ENCODE measurements around the gene KSR1. TPM values are rescaled to one million over a fixed set of nuclear protein-coding genes. Genes with fewer than 3 reads are reported as not detected.

KSR1 gene
- total RNA-seq, 4 donors from 2014 or later = 21.9 to 34.1 (median 29.0) TPM

DNA sequence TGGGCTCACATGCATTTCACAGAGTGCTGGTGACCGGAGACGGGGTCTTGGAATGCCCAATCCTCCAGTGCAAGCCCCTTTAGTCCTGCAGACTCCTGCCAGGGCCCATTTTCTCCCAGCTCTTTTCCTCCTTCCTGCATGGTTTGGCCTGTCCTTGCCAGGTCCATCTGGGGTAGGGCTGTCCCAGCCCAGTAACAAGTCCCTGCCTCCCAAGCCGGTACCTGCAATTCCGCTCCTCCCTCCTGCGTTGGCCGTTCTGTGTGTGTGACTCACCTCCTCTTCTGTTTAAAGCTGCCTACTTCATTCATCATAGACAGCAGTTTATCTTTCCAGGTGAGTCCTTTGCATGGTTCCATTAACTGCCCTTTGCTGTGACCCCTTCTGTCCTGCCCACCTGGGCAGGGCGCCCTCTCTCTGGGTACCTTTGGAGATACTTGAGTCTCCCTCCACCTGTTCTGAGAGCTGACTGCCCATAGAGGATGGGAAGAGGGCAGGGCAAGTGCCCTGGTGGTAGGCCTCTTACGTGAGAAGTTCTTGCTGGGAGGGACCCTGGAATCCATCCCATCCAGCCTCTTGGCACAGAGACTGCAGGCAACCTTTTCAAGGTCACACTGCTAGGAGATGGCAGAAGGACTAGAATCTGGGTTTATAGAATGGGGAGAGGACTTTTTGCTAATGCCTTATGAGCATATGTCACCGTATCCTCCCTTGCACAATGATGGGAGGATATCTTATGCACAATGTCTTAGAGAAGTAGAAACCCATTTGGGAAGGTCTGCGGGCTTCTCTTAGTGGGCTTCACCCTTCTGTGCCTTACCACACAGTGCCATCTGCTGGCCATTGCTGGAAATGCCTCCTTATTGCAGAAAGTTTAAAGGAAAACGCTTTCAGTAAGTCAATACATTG lies 145.1 kb downstream of the KSR1 start:
- TF ChIP-seq, protein P1, sequence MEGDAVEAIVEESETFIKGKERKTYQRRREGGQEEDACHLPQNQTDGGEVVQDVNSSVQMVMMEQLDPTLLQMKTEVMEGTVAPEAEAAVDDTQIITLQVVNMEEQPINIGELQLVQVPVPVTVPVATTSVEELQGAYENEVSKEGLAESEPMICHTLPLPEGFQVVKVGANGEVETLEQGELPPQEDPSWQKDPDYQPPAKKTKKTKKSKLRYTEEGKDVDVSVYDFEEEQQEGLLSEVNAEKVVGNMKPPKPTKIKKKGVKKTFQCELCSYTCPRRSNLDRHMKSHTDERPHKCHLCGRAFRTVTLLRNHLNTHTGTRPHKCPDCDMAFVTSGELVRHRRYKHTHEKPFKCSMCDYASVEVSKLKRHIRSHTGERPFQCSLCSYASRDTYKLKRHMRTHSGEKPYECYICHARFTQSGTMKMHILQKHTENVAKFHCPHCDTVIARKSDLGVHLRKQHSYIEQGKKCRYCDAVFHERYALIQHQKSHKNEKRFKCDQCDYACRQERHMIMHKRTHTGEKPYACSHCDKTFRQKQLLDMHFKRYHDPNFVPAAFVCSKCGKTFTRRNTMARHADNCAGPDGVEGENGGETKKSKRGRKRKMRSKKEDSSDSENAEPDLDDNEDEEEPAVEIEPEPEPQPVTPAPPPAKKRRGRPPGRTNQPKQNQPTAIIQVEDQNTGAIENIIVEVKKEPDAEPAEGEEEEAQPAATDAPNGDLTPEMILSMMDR (IDR thresholded peaks at IDR 0.05; ENCODE audit: low read depth) = no peak

DNA sequence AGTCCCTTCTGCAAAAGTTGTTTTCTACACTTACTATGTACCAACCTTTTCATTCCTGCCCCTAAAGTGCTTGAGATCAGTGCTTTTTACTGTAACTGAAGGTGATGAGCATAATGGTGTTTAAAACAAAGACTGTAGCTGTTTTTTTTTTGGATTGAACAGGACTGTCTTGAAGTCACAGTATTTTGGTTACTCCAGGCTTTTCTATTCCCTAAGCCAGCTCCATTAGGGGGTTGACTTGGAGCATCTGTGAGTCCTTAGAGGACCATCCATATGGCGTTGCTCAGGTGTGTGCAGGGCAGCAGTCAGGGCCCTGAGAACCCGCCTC lies 145.7 kb downstream of the KSR1 start:
- TF ChIP-seq, protein P1 (IDR thresholded peaks at IDR 0.05; ENCODE audit: low read depth) = no peak

DNA sequence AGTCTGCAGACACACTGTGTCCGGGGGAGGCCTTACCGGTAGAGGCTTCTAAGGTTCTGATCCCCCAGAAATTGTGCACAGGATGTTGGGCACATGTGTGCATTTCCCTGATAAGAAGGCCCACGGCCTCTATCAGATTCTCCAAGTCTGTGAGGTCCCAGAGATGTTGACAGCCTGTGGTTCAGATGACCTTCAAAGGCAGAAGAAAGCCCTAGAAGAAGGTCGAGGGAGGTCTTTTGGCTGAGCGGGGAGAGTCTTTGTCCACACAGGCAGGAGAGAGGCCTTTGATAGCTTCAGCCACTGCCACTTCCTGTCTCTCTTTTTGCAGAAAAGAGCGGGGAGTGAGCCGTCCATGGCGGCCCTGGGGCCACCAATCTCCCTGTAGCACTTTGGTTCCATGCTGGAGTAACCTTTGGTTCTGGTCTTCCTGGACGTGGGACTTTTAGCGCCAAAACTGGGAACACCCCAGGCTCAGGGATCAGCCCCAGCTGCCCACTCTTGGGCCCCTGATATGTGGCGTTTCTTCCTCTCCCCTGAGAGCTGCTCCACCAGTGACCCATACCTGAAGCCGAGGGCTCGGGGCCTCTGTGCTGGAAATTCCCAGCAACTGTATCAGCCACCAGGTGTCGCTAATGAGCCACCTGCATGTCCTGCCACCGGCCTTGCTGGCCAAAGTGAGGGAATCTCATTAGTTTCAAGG lies 146.6 kb downstream of the KSR1 start:
- TF ChIP-seq, protein P1 (IDR thresholded peaks at IDR 0.05; ENCODE audit: low read depth) = no peak

DNA sequence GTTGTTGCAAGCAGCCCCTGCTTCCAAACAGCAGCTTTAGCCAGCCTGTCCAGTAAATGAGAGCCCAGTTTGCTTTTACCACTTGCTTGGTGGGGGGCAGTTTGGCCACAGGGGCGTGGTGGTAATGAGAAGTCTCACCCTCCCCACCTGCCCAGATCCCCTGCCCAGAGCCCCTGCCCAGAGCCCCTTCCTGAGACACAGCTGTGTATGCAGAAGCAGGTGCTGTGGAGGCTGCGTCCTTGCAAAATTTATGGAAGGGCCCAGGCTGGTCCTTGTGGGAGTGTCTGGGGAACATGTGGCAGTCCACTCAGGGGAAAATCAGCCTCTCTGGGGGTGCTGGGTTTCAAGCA lies 147.1 kb downstream of the KSR1 start:
- TF ChIP-seq, protein P1 (IDR thresholded peaks at IDR 0.05; ENCODE audit: low read depth) = no peak

DNA sequence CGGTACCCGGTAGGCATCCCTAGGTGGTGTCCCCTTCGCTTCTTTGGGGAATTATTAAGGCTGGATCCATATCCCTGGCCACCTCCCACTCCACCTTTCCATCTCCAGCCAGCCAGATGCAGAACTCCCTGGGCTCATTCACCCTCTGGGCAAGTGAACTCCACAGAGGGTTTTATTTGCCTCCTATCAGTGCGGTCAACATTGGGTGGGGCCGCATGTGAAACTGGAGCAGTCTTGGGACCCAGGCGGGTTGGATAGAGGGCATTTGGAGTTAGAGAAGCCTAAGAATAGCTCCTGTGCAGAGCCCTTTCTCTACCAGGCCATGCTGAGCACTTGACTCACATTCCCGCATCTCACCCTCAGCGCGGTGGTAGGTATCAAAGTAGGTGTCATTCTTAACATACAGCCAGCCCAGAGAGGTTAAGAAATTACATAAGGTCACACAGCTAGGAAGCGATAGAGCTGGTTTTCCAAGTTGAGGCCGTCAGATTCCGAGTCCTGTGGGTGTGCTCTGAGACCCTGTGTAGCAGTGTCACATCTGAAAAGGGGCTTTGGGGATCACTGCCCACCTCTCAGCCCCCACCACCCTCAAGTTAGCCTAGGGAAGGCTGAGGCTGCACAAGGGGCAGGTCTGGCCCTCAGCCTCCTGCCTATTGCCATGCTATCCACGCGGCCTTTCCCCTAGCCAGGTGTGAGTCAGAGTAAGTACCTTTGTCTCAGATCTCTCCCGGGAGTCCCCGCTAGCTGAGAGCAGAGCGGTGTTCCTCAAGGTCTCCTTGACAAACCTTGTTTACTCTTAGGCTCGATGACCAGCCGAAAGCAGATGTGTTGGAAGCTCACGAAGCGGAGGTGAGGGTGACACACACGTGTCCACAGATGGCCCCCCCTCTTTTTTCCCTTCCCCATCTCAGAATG lies 147.9 kb downstream of the KSR1 start:
- TF ChIP-seq, protein P1 (IDR thresholded peaks at IDR 0.05; ENCODE audit: low read depth) = no peak

DNA sequence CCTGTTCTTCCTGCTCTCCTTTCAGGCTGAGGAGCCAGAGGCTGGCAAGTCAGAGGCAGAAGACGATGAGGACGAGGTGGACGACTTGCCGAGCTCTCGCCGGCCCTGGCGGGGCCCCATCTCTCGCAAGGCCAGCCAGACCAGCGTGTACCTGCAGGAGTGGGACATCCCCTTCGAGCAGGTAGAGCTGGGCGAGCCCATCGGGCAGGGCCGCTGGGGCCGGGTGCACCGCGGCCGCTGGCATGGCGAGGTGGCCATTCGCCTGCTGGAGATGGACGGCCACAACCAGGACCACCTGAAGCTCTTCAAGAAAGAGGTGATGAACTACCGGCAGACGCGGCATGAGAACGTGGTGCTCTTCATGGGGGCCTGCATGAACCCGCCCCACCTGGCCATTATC lies 149.2 kb downstream of the KSR1 start:
- TF ChIP-seq, protein P1 (IDR thresholded peaks at IDR 0.05; ENCODE audit: low read depth) = no peak
